K562 (cell line): ENCODE data around the gene MTG1. TPM values are rescaled to one million over a fixed set of nuclear protein-coding genes. Genes with fewer than 3 reads are reported as not detected.
A peak's percentile ranks its signal among the peaks of the same experiment; 100 is the strongest.

Source experiments
- ATAC-seq: fragments of 200-7000 bp; cut with Tn5 transposase; 3 replicates; pipeline ENCODE4 v1.9.1; 2020; ENCODE audit warnings: moderate library complexity
- BruUV-seq: library from RNA; stranded (reverse); fragments of 400-500 nt; replicated peaks from 2 replicates; lab custom pipeline; 2021; lab: Mats Ljungman, UMichigan
- CTCF ChIA-PET: fragments of 300-600 bp; formaldehyde crosslinking; extraction: SDS; loops from one replicate; lab custom pipeline; 2021; ENCODE audit warnings: low intra/inter-chr PET ratio; lab: Yijun Ruan, JAX
- POLR2A ChIA-PET: fragments of 300-600, 350-650 bp; sonication (Branson Sonifier 250); formaldehyde crosslinking; extraction: SDS; loops from one replicate; lab custom pipeline; 2021; ENCODE audit warnings: antibody characterized with exemption, inconsistent platforms; lab: Yijun Ruan, JAX
- DNase-seq, 4 experiments: peaks; one replicate each; pipeline versions ENCODE4 v3.0.0 to v3.0.0-alpha.2; 2011 to 2018; ENCODE audit warnings: low spot score in 3 of 4, mixed read lengths in 3 of 4; ENCODE audit errors: extremely low read depth in 1 of 4
- FAIRE-seq: peaks from 2 replicates; lab custom pipeline; 2011; peaks lifted over from hg19 to GRCh38; lab: Jason Lieb, UNC
- H2AFZ ChIP-seq: 2 replicates; pipeline ENCODE4 v1.6.0; 2011; ENCODE audit warnings: low read depth, low read length, control low read depth, inconsistent platforms
- H3K27ac ChIP-seq: fragments of 200-600 bp; 3 replicates; pipeline ENCODE4 v1.8.0; 2011; ENCODE audit warnings: low read depth, mild to moderate bottlenecking, control low read depth, inconsistent platforms, low read length, moderate library complexity, mixed read lengths; ENCODE audit errors: extremely low read depth
- H3K27me3 ChIP-seq, 2 experiments: fragments of 300-600 bp in 1 of 2; 2 replicates in 1 of 2; 3 replicates in 1 of 2; pipeline versions ENCODE4 v1.6.0 to v1.8.0; 2011; ENCODE audit warnings: inconsistent platforms in 2 of 2, low read length in 2 of 2, mild to moderate bottlenecking in 1 of 2, mixed read lengths in 1 of 2, moderate library complexity in 1 of 2; ENCODE audit not compliant: control insufficient read depth in 2 of 2, insufficient read depth in 2 of 2
- H3K36me3 ChIP-seq: fragments of 300-600 bp; 3 replicates; pipeline ENCODE4 v1.8.0; 2011; ENCODE audit warnings: mild to moderate bottlenecking, low read length, inconsistent platforms; ENCODE audit not compliant: control insufficient read depth, insufficient read depth
- H3K4me1 ChIP-seq, 2 experiments: fragments of 200-600 bp in 1 of 2; replicated peaks in 1 of 2; 2 replicates in 1 of 2; 3 replicates in 1 of 2; pipeline versions ENCODE4 v1.5.1 to v1.8.0; 2011; ENCODE audit warnings: inconsistent platforms in 2 of 2, low read length in 2 of 2, mild to moderate bottlenecking in 1 of 2, mixed read lengths in 1 of 2, moderate library complexity in 1 of 2; ENCODE audit not compliant: control insufficient read depth in 2 of 2, insufficient read depth in 2 of 2
- H3K4me2 ChIP-seq: 2 replicates; pipeline ENCODE4 v1.6.1; 2011; ENCODE audit warnings: low read length, control low read depth, inconsistent platforms, mixed read lengths; ENCODE audit not compliant: insufficient read depth
- H3K4me3 ChIP-seq: fragments of 200-600 bp; sonication (generic), shearing (Covaris generic); 2 replicates; pipeline ENCODE4 v1.5.1; 2016; ENCODE audit warnings: control low read depth, inconsistent platforms
- H3K79me2 ChIP-seq: fragments of 200-600 bp; 3 replicates; pipeline ENCODE4 v1.8.0; 2011; ENCODE audit warnings: low read length, inconsistent platforms; ENCODE audit not compliant: control insufficient read depth, insufficient read depth
- H3K9ac ChIP-seq, 2 experiments: 2 replicates each; pipeline versions ENCODE4 v1.6.0 to v1.6.1; 2011; ENCODE audit warnings: low read depth in 2 of 2, low read length in 2 of 2, control low read depth in 1 of 2, inconsistent platforms in 1 of 2, mild to moderate bottlenecking in 1 of 2, mixed read lengths in 1 of 2; ENCODE audit not compliant: insufficient read depth in 1 of 2
- H3K9me1 ChIP-seq: one replicate; pipeline ENCODE4 v1.6.0; 2011; ENCODE audit warnings: inconsistent platforms, mild to moderate bottlenecking, low read length, moderate library complexity; ENCODE audit not compliant: control insufficient read depth, insufficient read depth
- H3K9me3 ChIP-seq: replicated peaks from 2 replicates; pipeline ENCODE4 v1.5.1; 2011; ENCODE audit warnings: low read depth, low read length, inconsistent platforms; ENCODE audit not compliant: control insufficient read depth, insufficient read depth
- H4K20me1 ChIP-seq: replicated peaks from 2 replicates; pipeline ENCODE4 v1.6.1; 2011; ENCODE audit warnings: low read length, inconsistent platforms, mixed read lengths; ENCODE audit not compliant: control insufficient read depth, insufficient read depth
- CLOCK ChIP-seq: fragments of 250-450 bp; sonication (Bioruptor Pico); IDR thresholded peaks from 2 replicates; pipeline ENCODE4 v1.4.0; 2020; ENCODE audit warnings: mild to moderate bottlenecking, moderate library complexity, borderline replicate concordance
- FOSL1 ChIP-seq: fragments of 200-800 bp; sonication (Bioruptor generic); conservative IDR thresholded peaks from 2 replicates; pipeline ENCODE4 v1.6.1; 2016; ENCODE audit warnings: missing genetic modification characterization, missing compliant biosample characterization
- NR2C2 ChIP-seq, 2 experiments: fragments of 200-800 bp in 1 of 2; sonication (Bioruptor generic) in 1 of 2; sonication (generic) in 1 of 2; formaldehyde crosslinking in 1 of 2; IDR thresholded peaks; 2 replicates each; pipeline versions ENCODE4 v1.6.1 to v1.8.0; 2016 to 2022; ENCODE audit warnings: mild to moderate bottlenecking in 1 of 2, missing compliant biosample characterization in 1 of 2, missing genetic modification characterization in 1 of 2, missing genetic modification reagents in 1 of 2
- ZBTB11 ChIP-seq, 3 experiments: fragments of 200-800 bp in 1 of 3; fragments of 250-450 bp in 1 of 3; fragments of 450-650 bp in 1 of 3; sonication (Bioruptor Pico) in 1 of 3; sonication (Bioruptor generic) in 1 of 3; formaldehyde crosslinking in 1 of 3; IDR thresholded peaks; 2 replicates each; pipeline versions ENCODE4 v1.6.1 to v1.8.0; 2016 to 2022; ENCODE audit warnings: mild to moderate bottlenecking in 2 of 3, missing genetic modification characterization in 2 of 3, missing compliant biosample characterization in 1 of 3, moderate library complexity in 1 of 3
- WGBS: fragments of 100-300 bp; shearing (Covaris generic); methylation state at CpG from one replicate; pipeline ENCODE4 v1.1.6; 2016; ENCODE audit warnings: low coverage, mixed read lengths; ENCODE audit not compliant: insufficient coverage; ENCODE audit errors: missing lambda C conversion rate; 5-methylcytosine and 5-hydroxymethylcytosine counted together
- in situ Hi-C: fragments of 300-500 bp; cut with MboI; formaldehyde crosslinking; loops from 4 replicates; pipeline ENCODE4 v1.15.0; 2018; ENCODE audit warnings: inconsistent platforms, mixed read lengths
- intact Hi-C: fragments of 100-400 bp; cut with micrococcal nuclease; formaldehyde crosslinking; loops from 2 replicates; pipeline ENCODE4 v1.14.2; 2022
- polyA plus RNA-seq, 8 experiments: library from polyadenylated mRNA; depleted of rRNA in 4 of 8; stranded (reverse) in 5 of 8; unstranded in 3 of 8; fragments of >200 nt; fragmentation: Nextera tagmentation in 2 of 8; fragmentation: Illumina TruSeq in 1 of 8; extraction: Ambion mirVana in 2 of 8; extraction: Trizol in 1 of 8; gene quantifications; 2 replicates each; pipeline versions ENCODE4 v1.2.1 to v1.2.3, GENCODE V29; 2011 to 2014; ENCODE audit warnings: inconsistent platforms in 1 of 8, missing spikeins in 1 of 8
- total RNA-seq, 7 experiments: library from RNA; depleted of rRNA in 6 of 7; stranded (reverse); fragments of >200 nt in 6 of 7; fragmentation: Illumina TruSeq in 2 of 7; extraction: Trizol in 2 of 7; gene quantifications; 2 replicates each; pipeline versions ENCODE4 v1.2.1 to v1.2.3, GENCODE V29; 2011 to 2021; ENCODE audit warnings: low replicate concordance in 1 of 7
- TF ChIP-seq, protein P1 (sequence below): fragments of 450-650 bp; IDR thresholded peaks from 2 replicates; pipeline ENCODE4 v1.6.1; 2016; ENCODE audit warnings: antibody characterized with exemption
- TF ChIP-seq, protein P2 (sequence below): fragments of 450-650 bp; IDR thresholded peaks from 2 replicates; pipeline ENCODE4 v1.6.1; 2018; ENCODE audit warnings: mild to moderate bottlenecking, low read depth; ENCODE audit not compliant: partially characterized antibody

Gene MTG1
- total and polyA plus RNA-seq, 9 of the 15 experiments (the other 6 are each of a cell fraction or from before 2014, with no cell fraction given), result 2.8 to 28.2 (median 15.4) TPM

GRCh38 chr10:133393401-133394063, 425 bp upstream of the MTG1 start:
- peak overlapping the region; percentile 40; the same call in 2 of the 3 replicates for H3K27ac ChIP-seq

More at GRCh38 chr10:133393401-133394063, 425 bp upstream of the MTG1 start:
- TF ChIP-seq CLOCK (no peak), FOSL1 (tag) (0 out of 2 replicates have a peak, but pooled peaks have one; percentile 4), ZBTB11 (CRISPR knock-in tag; IDR thresholded peaks at IDR 0.05) (0 out of 6 replicates have a peak, but pooled peaks of 1 of the 3 experiments have one; percentile 13), NR2C2 (CRISPR knock-in tag; IDR thresholded peaks at IDR 0.05) (no peak), NR2C2 (tag; IDR thresholded peaks at IDR 0.05) (0 out of 2 replicates have a peak, but pooled peaks have one; percentile 85)
- TF ChIP-seq, protein P1, sequence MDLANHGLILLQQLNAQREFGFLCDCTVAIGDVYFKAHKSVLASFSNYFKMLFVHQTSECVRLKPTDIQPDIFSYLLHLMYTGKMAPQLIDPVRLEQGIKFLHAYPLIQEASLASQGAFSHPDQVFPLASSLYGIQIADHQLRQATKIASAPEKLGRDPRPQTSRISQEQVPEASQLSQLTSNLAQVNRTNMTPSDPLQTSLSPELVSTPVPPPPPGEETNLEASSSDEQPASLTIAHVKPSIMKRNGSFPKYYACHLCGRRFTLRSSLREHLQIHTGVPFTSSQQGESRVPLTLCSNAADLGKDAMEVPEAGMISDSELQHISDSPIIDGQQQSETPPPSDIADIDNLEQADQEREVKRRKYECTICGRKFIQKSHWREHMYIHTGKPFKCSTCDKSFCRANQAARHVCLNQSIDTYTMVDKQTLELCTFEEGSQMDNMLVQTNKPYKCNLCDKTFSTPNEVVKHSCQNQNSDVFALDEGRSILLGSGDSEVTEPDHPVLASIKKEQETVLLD, result 0 out of 2 replicates have a peak, but pooled peaks have one; percentile 54
- TF ChIP-seq, protein P2, sequence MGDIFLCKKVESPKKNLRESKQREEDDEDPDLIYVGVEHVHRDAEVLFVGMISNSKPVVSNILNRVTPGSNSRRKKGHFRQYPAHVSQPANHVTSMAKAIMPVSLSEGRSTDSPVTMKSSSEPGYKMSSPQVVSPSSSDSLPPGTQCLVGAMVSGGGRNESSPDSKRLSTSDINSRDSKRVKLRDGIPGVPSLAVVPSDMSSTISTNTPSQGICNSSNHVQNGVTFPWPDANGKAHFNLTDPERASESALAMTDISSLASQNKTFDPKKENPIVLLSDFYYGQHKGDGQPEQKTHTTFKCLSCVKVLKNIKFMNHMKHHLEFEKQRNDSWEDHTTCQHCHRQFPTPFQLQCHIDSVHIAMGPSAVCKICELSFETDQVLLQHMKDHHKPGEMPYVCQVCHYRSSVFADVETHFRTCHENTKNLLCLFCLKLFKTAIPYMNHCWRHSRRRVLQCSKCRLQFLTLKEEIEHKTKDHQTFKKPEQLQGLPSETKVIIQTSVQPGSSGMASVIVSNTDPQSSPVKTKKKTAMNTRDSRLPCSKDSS, result no peak
- DNase-seq (no peak), FAIRE-seq (no peak), ATAC-seq (no peak)
- intact Hi-C loops (loop anchor here (5.0 to 10.0 kb wide), 2 partner anchors 36 to 69 kb away; partner anchors contain the start of gene FUOM), in situ Hi-C loops (no loop called here)
- no peaks in the 10 kb centered on the region for H3K9me3 ChIP-seq
- H3K4me2 ChIP-seq, result no peak overlapping the region; the same call in 1 of the 2 replicates
- peaks cover 22% of the 10 kb centered on the region; the same call in 1 of the 3 replicates for H3K36me3 ChIP-seq
- POLR2A ChIA-PET, result no interaction called here
- H3K4me3 ChIP-seq, result no peak overlapping the region; the same call in 1 of the 2 replicates
- H3K9ac ChIP-seq, result peak overlapping the region; percentile 43 to 46; a peak in 3 of 4 replicates
- BruUV-seq, result no TSS peak
- peaks cover 20% of the 10 kb centered on the region for H3K79me2 ChIP-seq
- 25% methylated on average over 23 of the region's 27 CpGs for WGBS
- H3K27me3 ChIP-seq, result no peaks in the 10 kb centered on the region
- H2AFZ ChIP-seq, result no peak overlapping the region; the same call in 1 of the 2 replicates
- no peaks in the 10 kb centered on the region for H3K9me1 ChIP-seq
- CTCF ChIA-PET, result no interaction called here
- peaks cover 17 to 59% of the 10 kb centered on the region in 2 experiments for H3K4me1 ChIP-seq
- no peaks in the 10 kb centered on the region for H4K20me1 ChIP-seq
